Activated naive CD8-positive, alpha-beta T cell treated with anti-CD3 and anti-CD28 coated beads, Interleukin-2, amount 50 U/mL, for 24 hours (primary cell): ENCODE results near the gene GPC4.

Experiments used
- ATAC-seq: fragments of 150-1000 bp; cut with Tn5 transposase; one replicate; pipeline ENCODE4 v1.10.0; 2021
- DNase-seq: peaks from one replicate; pipeline ENCODE4 v3.0.0; 2021
- H3K27ac Mint-ChIP-seq: one replicate; pipeline ENCODE4 v1.8.0; 2021; ENCODE audit warnings: mild to moderate bottlenecking, mixed read lengths
- H3K27me3 Mint-ChIP-seq: one replicate; pipeline ENCODE4 v1.8.0; 2021; ENCODE audit warnings: mixed read lengths
- H3K36me3 Mint-ChIP-seq: one replicate; pipeline ENCODE4 v1.8.0; 2021; ENCODE audit warnings: low read depth, mixed read lengths
- H3K4me1 Mint-ChIP-seq: one replicate; pipeline ENCODE4 v1.8.0; 2021; ENCODE audit warnings: mixed read lengths
- H3K4me3 Mint-ChIP-seq: one replicate; pipeline ENCODE4 v1.8.0; 2021; ENCODE audit warnings: mild to moderate bottlenecking, moderate library complexity, mixed read lengths
- H3K9me3 Mint-ChIP-seq: one replicate; pipeline ENCODE4 v1.8.0; 2021; ENCODE audit warnings: mixed read lengths

GPC4 gene

GRCh38 chrX:133418588-133418987 lies 3.3 kb upstream of the GPC4 start:
- Mint-ChIP-seq H3K36me3 (no peaks in the 10 kb centered on the region), H3K4me3 (no peak overlapping the region), H3K4me1 (peaks cover 9% of the 10 kb centered on the region), H3K9me3 (no peaks in the 10 kb centered on the region), H3K27me3 (peaks cover 35% of the 10 kb centered on the region), H3K27ac (no peak overlapping the region)
- no peak for ATAC-seq
- DNase-seq = no peak

GRCh38 chrX:133417364-133417763 lies 2.1 kb upstream of the GPC4 start:
- H3K9me3 Mint-ChIP-seq = no peaks in the 10 kb centered on the region
- peaks cover 9% of the 10 kb centered on the region for H3K4me1 Mint-ChIP-seq
- no peak overlapping the region for H3K4me3 Mint-ChIP-seq
- ATAC-seq (no peak), DNase-seq (no peak)
- no peak overlapping the region for H3K27ac Mint-ChIP-seq
- H3K27me3 Mint-ChIP-seq = peaks cover 43% of the 10 kb centered on the region
- H3K36me3 Mint-ChIP-seq = no peaks in the 10 kb centered on the region

- peak overlapping the region; percentile 49 for H3K4me3 Mint-ChIP-seq
- H3K27ac Mint-ChIP-seq = no peak overlapping the region
- H3K4me1 Mint-ChIP-seq = peaks cover 9% of the 10 kb centered on the region
- ATAC-seq = no peak
- H3K36me3 Mint-ChIP-seq = no peaks in the 10 kb centered on the region
- no peak for DNase-seq
- H3K27me3 Mint-ChIP-seq = peaks cover 43% of the 10 kb centered on the region
- no peaks in the 10 kb centered on the region for H3K9me3 Mint-ChIP-seq
Measured at GRCh38 chrX:133414406-133415275, 648 bp downstream of the GPC4 start.

GRCh38 chrX:133413218-133413925 lies 1.9 kb downstream of the GPC4 start:
- H3K9me3 Mint-ChIP-seq = no peaks in the 10 kb centered on the region
- no peak overlapping the region for H3K4me3 Mint-ChIP-seq
- peaks cover 9% of the 10 kb centered on the region for H3K4me1 Mint-ChIP-seq
- H3K27me3 Mint-ChIP-seq = peaks cover 40% of the 10 kb centered on the region
- ATAC-seq (no peak), DNase-seq (no peak)
- H3K36me3 Mint-ChIP-seq = no peaks in the 10 kb centered on the region
- H3K27ac Mint-ChIP-seq = no peak overlapping the region

- DNase-seq = no peak
- Mint-ChIP-seq H3K9me3 (no peaks in the 10 kb centered on the region), H3K4me3 (no peak overlapping the region), H3K27me3 (peaks cover 36% of the 10 kb centered on the region), H3K27ac (no peak overlapping the region), H3K4me1 (peaks cover 9% of the 10 kb centered on the region), H3K36me3 (no peaks in the 10 kb centered on the region)
- no peak for ATAC-seq
Measured at GRCh38 chrX:133412665-133413064, 2.6 kb downstream of the GPC4 start.

- H3K9me3 Mint-ChIP-seq = no peaks in the 10 kb centered on the region
- no peak overlapping the region for H3K4me3 Mint-ChIP-seq
- ATAC-seq = no peak
- H3K27me3 Mint-ChIP-seq = peaks cover 32% of the 10 kb centered on the region
- DNase-seq = no peak
- H3K36me3 Mint-ChIP-seq = no peaks in the 10 kb centered on the region
- H3K27ac Mint-ChIP-seq = no peak overlapping the region
- H3K4me1 Mint-ChIP-seq = peaks cover 9% of the 10 kb centered on the region
Measured at GRCh38 chrX:133412246-133412645, 3.0 kb downstream of the GPC4 start.

GRCh38 chrX:133410550-133410949 lies 4.7 kb downstream of the GPC4 start:
- Mint-ChIP-seq H3K9me3 (no peaks in the 10 kb centered on the region), H3K36me3 (no peaks in the 10 kb centered on the region), H3K4me3 (no peak overlapping the region), H3K27me3 (peaks cover 21% of the 10 kb centered on the region), H3K4me1 (peaks cover 6% of the 10 kb centered on the region), H3K27ac (no peak overlapping the region)
- ATAC-seq (no peak), DNase-seq (no peak)

- Mint-ChIP-seq H3K27me3 (peaks cover 2% of the 10 kb centered on the region), H3K9me3 (no peaks in the 10 kb centered on the region), H3K36me3 (no peaks in the 10 kb centered on the region), H3K27ac (no peak overlapping the region), H3K4me1 (peaks cover 4% of the 10 kb centered on the region), H3K4me3 (no peak overlapping the region)
- ATAC-seq = no peak
- no peak for DNase-seq
Measured at GRCh38 chrX:133405498-133406185, 9.6 kb downstream of the GPC4 start.

GRCh38 chrX:133403984-133404383 lies 11.3 kb downstream of the GPC4 start:
- DNase-seq (no peak), ATAC-seq (no peak)
- Mint-ChIP-seq H3K36me3 (no peaks in the 10 kb centered on the region), H3K27ac (no peak overlapping the region), H3K27me3 (peaks cover 2% of the 10 kb centered on the region), H3K9me3 (no peaks in the 10 kb centered on the region), H3K4me3 (no peak overlapping the region), H3K4me1 (peaks cover 4% of the 10 kb centered on the region)

- DNase-seq (no peak), ATAC-seq (no peak)
- Mint-ChIP-seq H3K9me3 (no peaks in the 10 kb centered on the region), H3K27me3 (peaks cover 2% of the 10 kb centered on the region), H3K4me3 (no peak overlapping the region), H3K36me3 (no peaks in the 10 kb centered on the region), H3K4me1 (peaks cover 4% of the 10 kb centered on the region), H3K27ac (no peak overlapping the region)
Measured at GRCh38 chrX:133402830-133403625, 12.3 kb downstream of the GPC4 start.

GRCh38 chrX:133402042-133402453 lies 13.2 kb downstream of the GPC4 start:
- Mint-ChIP-seq H3K27me3 (no peaks in the 10 kb centered on the region), H3K4me3 (no peak overlapping the region), H3K36me3 (no peaks in the 10 kb centered on the region), H3K27ac (no peak overlapping the region), H3K9me3 (no peaks in the 10 kb centered on the region), H3K4me1 (peaks cover 4% of the 10 kb centered on the region)
- ATAC-seq = no peak
- DNase-seq = no peak

GRCh38 chrX:133401536-133401935 lies 13.8 kb downstream of the GPC4 start:
- Mint-ChIP-seq H3K9me3 (no peaks in the 10 kb centered on the region), H3K36me3 (no peaks in the 10 kb centered on the region), H3K4me3 (no peak overlapping the region), H3K27me3 (no peaks in the 10 kb centered on the region), H3K27ac (no peak overlapping the region), H3K4me1 (peaks cover 4% of the 10 kb centered on the region)
- DNase-seq (no peak), ATAC-seq (no peak)

- ATAC-seq (no peak), DNase-seq (no peak)
- no peaks in the 10 kb centered on the region for H3K36me3 Mint-ChIP-seq
- no peaks in the 10 kb centered on the region for H3K9me3 Mint-ChIP-seq
- no peak overlapping the region for H3K27ac Mint-ChIP-seq
- peaks cover 4% of the 10 kb centered on the region for H3K4me1 Mint-ChIP-seq
- no peak overlapping the region for H3K4me3 Mint-ChIP-seq
- H3K27me3 Mint-ChIP-seq = no peaks in the 10 kb centered on the region
Measured at GRCh38 chrX:133399411-133399810, 15.9 kb downstream of the GPC4 start.

- ATAC-seq (no peak), DNase-seq (no peak)
- Mint-ChIP-seq H3K4me3 (no peak overlapping the region), H3K36me3 (no peaks in the 10 kb centered on the region), H3K27me3 (no peaks in the 10 kb centered on the region), H3K9me3 (no peaks in the 10 kb centered on the region), H3K4me1 (no peaks in the 10 kb centered on the region), H3K27ac (no peak overlapping the region)
Measured at GRCh38 chrX:133394765-133395164, 20.5 kb downstream of the GPC4 start.
